ENCODE measurements around the gene S100A4.

Gene S100A4

GRCh38 chr1:153498746-153499145 is 46.9 kb downstream of the S100A4 start:
- Mint-ChIP-seq H3K9me3 (no peaks in the 10 kb centered on the region), H3K27ac (ENCODE audit: low read depth) (no peak overlapping the region), H3K4me3 (no peak overlapping the region), H3K27me3 (peaks cover 60% of the 10 kb centered on the region), H3K4me1 (no peaks in the 10 kb centered on the region), H3K36me3 (ENCODE audit: insufficient read depth) (no peaks in the 10 kb centered on the region)
- no peak for DNase-seq (ENCODE audit: low spot score in 2 of 2)
- ATAC-seq (replicated peaks; ENCODE audit: extremely low read depth, poor library complexity, severe bottlenecking), result no peak

GRCh38 chr1:153495536-153495935 is 50.1 kb downstream of the S100A4 start:
- Mint-ChIP-seq H3K36me3 (ENCODE audit: insufficient read depth) (no peaks in the 10 kb centered on the region), H3K4me3 (no peak overlapping the region), H3K4me1 (no peaks in the 10 kb centered on the region), H3K9me3 (no peaks in the 10 kb centered on the region), H3K27ac (ENCODE audit: low read depth) (no peak overlapping the region), H3K27me3 (peaks cover 68% of the 10 kb centered on the region)
- ATAC-seq (replicated peaks; ENCODE audit: extremely low read depth, poor library complexity, severe bottlenecking) (no peak), DNase-seq (ENCODE audit: low spot score in 2 of 2) (no peak)

GRCh38 chr1:153494976-153495535 is 50.5 kb downstream of the S100A4 start:
- Mint-ChIP-seq H3K9me3 (no peaks in the 10 kb centered on the region), H3K4me1 (no peaks in the 10 kb centered on the region), H3K4me3 (no peak overlapping the region), H3K27me3 (peaks cover 66% of the 10 kb centered on the region), H3K27ac (ENCODE audit: low read depth) (no peak overlapping the region), H3K36me3 (ENCODE audit: insufficient read depth) (no peaks in the 10 kb centered on the region)
- ATAC-seq (replicated peaks; ENCODE audit: extremely low read depth, poor library complexity, severe bottlenecking) (no peak), DNase-seq (ENCODE audit: low spot score in 2 of 2) (peak; percentile 39 to 63)

Measured in central memory CD8-positive, alpha-beta T cell (primary cell).